Keratinocyte (primary cell): Measurements from ENCODE around the gene TOX2. TPM values are rescaled to one million over a fixed set of nuclear protein-coding genes. Genes with fewer than 3 reads are reported as not detected.

Source experiments
- DNase-seq: peaks from one replicate; pipeline ENCODE4 v3.0.0-alpha.2; 2011; ENCODE audit warnings: low read depth, missing footprints, low spot score
- FAIRE-seq: peaks from 2 replicates; lab custom pipeline; 2011; peaks lifted over from hg19 to GRCh38; lab: Jason Lieb, UNC
- H2AFZ ChIP-seq: 2 replicates; pipeline ENCODE4 v1.6.0; 2012; ENCODE audit warnings: low read length, control low read depth, inconsistent platforms; ENCODE audit not compliant: control insufficient read depth
- H3K27ac ChIP-seq: 2 replicates; pipeline ENCODE4 v1.5.1; 2011; ENCODE audit warnings: low read length; ENCODE audit not compliant: control insufficient read depth, insufficient read depth
- H3K27me3 ChIP-seq: 3 replicates; pipeline ENCODE4 v1.6.0; 2011; ENCODE audit warnings: low read length; ENCODE audit not compliant: control insufficient read depth, insufficient read depth; ENCODE audit errors: extremely low read depth
- H3K36me3 ChIP-seq, 2 experiments: 2 replicates in 1 of 2; 3 replicates in 1 of 2; pipeline ENCODE4 v1.5.1; 2011; ENCODE audit warnings: low read length in 2 of 2, mild to moderate bottlenecking in 1 of 2; ENCODE audit not compliant: control insufficient read depth in 2 of 2, insufficient read depth in 2 of 2; ENCODE audit errors: extremely low read depth in 1 of 2
- H3K4me1 ChIP-seq: 3 replicates; pipeline ENCODE4 v1.5.1; 2011; ENCODE audit warnings: low read length; ENCODE audit not compliant: control insufficient read depth, insufficient read depth; ENCODE audit errors: extremely low read depth
- H3K4me2 ChIP-seq: 3 replicates; pipeline ENCODE4 v1.6.0; 2011; ENCODE audit warnings: low read depth, low read length; ENCODE audit not compliant: control insufficient read depth, insufficient read depth; ENCODE audit errors: extremely low read depth
- H3K4me3 ChIP-seq, 3 experiments: fragments of 200-600 bp in 1 of 3; sonication (generic) in 1 of 3; 2 replicates in 2 of 3; 3 replicates in 1 of 3; pipeline ENCODE4 v1.5.1; 2011 to 2016; ENCODE audit warnings: low read length in 3 of 3, mild to moderate bottlenecking in 3 of 3, control low read depth in 2 of 3, inconsistent platforms in 1 of 3, low read depth in 1 of 3, mixed read lengths in 1 of 3, mixed run types in 1 of 3, moderate library complexity in 1 of 3; ENCODE audit not compliant: control insufficient read depth in 2 of 3, insufficient read depth in 2 of 3; ENCODE audit errors: extremely low read depth in 1 of 3
- H3K79me2 ChIP-seq: 2 replicates; pipeline ENCODE4 v1.6.0; 2012; ENCODE audit warnings: low read length; ENCODE audit not compliant: control insufficient read depth, insufficient read depth
- H3K9ac ChIP-seq: 3 replicates; pipeline ENCODE4 v1.6.0; 2011; ENCODE audit warnings: low read length; ENCODE audit not compliant: control insufficient read depth, insufficient read depth; ENCODE audit errors: extremely low read depth
- H3K9me1 ChIP-seq: 3 replicates; pipeline ENCODE4 v1.6.0; 2011; ENCODE audit warnings: low read length; ENCODE audit not compliant: control insufficient read depth, insufficient read depth; ENCODE audit errors: extremely low read depth
- H3K9me3 ChIP-seq: 2 replicates; pipeline ENCODE4 v1.5.1; 2012; ENCODE audit warnings: low read depth, low read length; ENCODE audit not compliant: control insufficient read depth
- H4K20me1 ChIP-seq: 3 replicates; pipeline ENCODE4 v1.6.0; 2011; ENCODE audit warnings: low read length; ENCODE audit not compliant: control insufficient read depth, insufficient read depth; ENCODE audit errors: extremely low read depth
- EZH2 ChIP-seq: IDR thresholded peaks from one replicate; pipeline ENCODE4 v1.6.1; 2012; ENCODE audit warnings: inconsistent platforms, mild to moderate bottlenecking, low read length, moderate library complexity
- dilution Hi-C: fragments of 300-500 bp; cut with MboI; formaldehyde crosslinking; loops from one replicate; pipeline ENCODE4 v1.7.0; 2020; ENCODE audit warnings: low sequenced_read_pairs; ENCODE audit not compliant: extremely low pct_ligation_motif_present
- polyA plus RNA-seq, 5 experiments: library from polyadenylated mRNA; depleted of rRNA in 3 of 5; stranded (reverse) in 3 of 5; stranded (forward) in 1 of 5; unstranded in 1 of 5; fragments of >200 nt; gene quantifications; 1 replicate in 1 of 5; 2 replicates in 3 of 5; 3 replicates in 1 of 5; pipeline versions ENCODE4 v1.2.1 to v1.2.3, GENCODE V29; 2011 to 2012; ENCODE audit warnings: missing spikeins in 2 of 5, low read depth in 1 of 5, low replicate concordance in 1 of 5
- TF ChIP-seq, protein P1 (sequence below), 3 experiments: IDR thresholded peaks in 1 of 3; conservative IDR thresholded peaks in 1 of 3; optimal IDR thresholded peaks in 1 of 3; 2 replicates in 2 of 3; 3 replicates in 1 of 3; pipeline versions ENCODE3 to v1.5.1; 2011; ENCODE audit warnings: low read length in 3 of 3, mild to moderate bottlenecking in 3 of 3, moderate library complexity in 2 of 3, control low read depth in 1 of 3, inconsistent platforms in 1 of 3; ENCODE audit not compliant: insufficient read depth in 2 of 3; ENCODE audit errors: extremely low read depth in 1 of 3

TOX2 gene
- polyA plus RNA-seq, 1 donor (not counting 4 experiments of a cell fraction or from before 2014, with no cell fraction given), result 0.20 TPM

DNA sequence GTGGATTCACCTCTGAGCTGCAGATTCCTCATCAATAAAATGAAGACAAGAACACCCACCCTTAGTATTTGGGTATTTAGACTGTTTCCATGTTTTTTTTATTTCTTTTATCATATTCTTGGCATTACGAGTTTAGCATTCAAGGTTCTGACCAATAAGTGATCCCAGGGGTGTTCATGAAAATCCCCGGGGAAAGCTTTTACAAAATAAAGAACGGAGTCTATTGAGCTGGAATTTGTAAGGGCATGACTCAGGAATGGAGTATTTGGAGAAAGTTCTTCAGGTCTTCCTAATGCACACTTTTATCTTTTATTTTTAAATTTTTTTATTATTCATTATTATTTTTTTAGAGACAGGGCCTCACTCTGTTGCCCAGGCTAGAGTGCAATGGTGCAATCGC lies 19.4 kb upstream of the TOX2 start:
- dilution Hi-C loops, result no loop called here
- no peak overlapping the region for H3K4me2 ChIP-seq
- no peak for TF ChIP-seq EZH2
- TF ChIP-seq, protein P1, sequence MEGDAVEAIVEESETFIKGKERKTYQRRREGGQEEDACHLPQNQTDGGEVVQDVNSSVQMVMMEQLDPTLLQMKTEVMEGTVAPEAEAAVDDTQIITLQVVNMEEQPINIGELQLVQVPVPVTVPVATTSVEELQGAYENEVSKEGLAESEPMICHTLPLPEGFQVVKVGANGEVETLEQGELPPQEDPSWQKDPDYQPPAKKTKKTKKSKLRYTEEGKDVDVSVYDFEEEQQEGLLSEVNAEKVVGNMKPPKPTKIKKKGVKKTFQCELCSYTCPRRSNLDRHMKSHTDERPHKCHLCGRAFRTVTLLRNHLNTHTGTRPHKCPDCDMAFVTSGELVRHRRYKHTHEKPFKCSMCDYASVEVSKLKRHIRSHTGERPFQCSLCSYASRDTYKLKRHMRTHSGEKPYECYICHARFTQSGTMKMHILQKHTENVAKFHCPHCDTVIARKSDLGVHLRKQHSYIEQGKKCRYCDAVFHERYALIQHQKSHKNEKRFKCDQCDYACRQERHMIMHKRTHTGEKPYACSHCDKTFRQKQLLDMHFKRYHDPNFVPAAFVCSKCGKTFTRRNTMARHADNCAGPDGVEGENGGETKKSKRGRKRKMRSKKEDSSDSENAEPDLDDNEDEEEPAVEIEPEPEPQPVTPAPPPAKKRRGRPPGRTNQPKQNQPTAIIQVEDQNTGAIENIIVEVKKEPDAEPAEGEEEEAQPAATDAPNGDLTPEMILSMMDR (optimal IDR thresholded peaks at IDR 0.05 in 1 of 3, IDR thresholded peaks at IDR 0.05 in 1 of 3, conservative IDR thresholded peaks at IDR 0.05 in 1 of 3; ENCODE audit: extremely low read depth in 1 of 3, insufficient read depth in 2 of 3, low read length in 3 of 3), result no peak

DNA sequence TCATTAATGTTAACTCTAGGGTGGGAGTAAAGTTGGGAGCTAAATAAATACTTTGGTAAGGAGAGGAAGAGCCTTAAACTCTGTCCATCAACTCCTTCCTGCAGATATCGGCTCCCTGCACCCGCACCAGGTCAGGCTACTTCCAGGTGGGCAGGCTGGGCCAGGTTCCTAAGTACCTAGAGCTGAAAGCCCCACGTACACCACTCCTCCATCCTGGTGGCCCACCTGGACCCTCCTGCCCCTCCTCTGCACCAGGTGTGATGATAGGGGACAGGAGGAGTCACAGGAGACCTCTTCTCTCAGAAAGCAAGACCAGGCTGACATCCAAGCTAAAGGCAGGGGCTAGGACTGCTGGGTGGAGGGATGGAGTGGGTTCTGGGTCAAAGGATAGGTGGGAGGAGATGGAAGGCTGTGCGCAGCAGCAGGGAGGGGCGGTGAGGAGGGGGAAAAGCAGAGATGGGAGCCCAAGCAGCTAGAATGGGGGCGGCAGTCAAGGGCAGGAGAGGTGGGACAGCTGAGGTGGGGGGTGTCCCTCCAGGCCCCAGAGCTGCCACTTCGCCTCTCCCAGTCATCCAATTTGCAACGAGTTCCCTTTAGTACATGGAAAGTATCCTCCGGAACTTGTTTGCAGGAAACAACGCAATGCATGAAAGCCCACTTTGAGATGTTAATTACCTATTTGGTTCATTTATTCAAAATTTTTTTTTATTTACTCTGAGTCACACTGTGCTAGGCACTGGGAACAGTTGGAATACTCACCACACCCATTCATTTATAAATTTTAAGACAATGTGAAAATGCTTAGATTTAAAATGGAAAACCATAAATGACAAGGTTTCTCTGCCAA lies 15.2 kb upstream of the TOX2 start:
- no peaks in the 10 kb centered on the region for H4K20me1 ChIP-seq
- FAIRE-seq (no peak), DNase-seq (no peak)
- TF ChIP-seq, protein P1 (optimal IDR thresholded peaks at IDR 0.05 in 1 of 3, IDR thresholded peaks at IDR 0.05 in 1 of 3, conservative IDR thresholded peaks at IDR 0.05 in 1 of 3; ENCODE audit: extremely low read depth in 1 of 3, insufficient read depth in 2 of 3, low read length in 3 of 3), result no peak
- no peak for TF ChIP-seq EZH2
- no peak overlapping the region for H3K4me2 ChIP-seq
- no peak overlapping the region for H3K9ac ChIP-seq
- no peak overlapping the region for H3K4me3 ChIP-seq
- dilution Hi-C loops, result no loop called here
- H3K27me3 ChIP-seq, result peaks cover 9% of the 10 kb centered on the region
- H3K9me1 ChIP-seq, result no peaks in the 10 kb centered on the region
- H2AFZ ChIP-seq, result no peak overlapping the region
- H3K4me1 ChIP-seq, result no peaks in the 10 kb centered on the region
- no peaks in the 10 kb centered on the region for H3K79me2 ChIP-seq
- H3K27ac ChIP-seq, result no peak overlapping the region
- no peaks in the 10 kb centered on the region for H3K36me3 ChIP-seq
- no peaks in the 10 kb centered on the region for H3K9me3 ChIP-seq

More for the DNA sequence above, 19.4 kb upstream of the TOX2 start:
- no peaks in the 10 kb centered on the region for H3K79me2 ChIP-seq
- DNase-seq, result no peak
- H3K4me3 ChIP-seq, result no peak overlapping the region
- H3K4me1 ChIP-seq, result peaks cover 7% of the 10 kb centered on the region
- H3K27ac ChIP-seq, result no peak overlapping the region
- H3K27me3 ChIP-seq, result peaks cover 6% of the 10 kb centered on the region
- H3K36me3 ChIP-seq, result no peaks in the 10 kb centered on the region
- H3K9me3 ChIP-seq, result no peaks in the 10 kb centered on the region
- FAIRE-seq, result no peak
- H3K9me1 ChIP-seq, result no peaks in the 10 kb centered on the region
- H3K9ac ChIP-seq, result no peak overlapping the region
- no peaks in the 10 kb centered on the region for H4K20me1 ChIP-seq
- no peak overlapping the region for H2AFZ ChIP-seq
